ENCODE results near the gene OSBPL9. TPM values are rescaled to one million over a fixed set of nuclear protein-coding genes. Genes with fewer than 3 reads are reported as not detected.
A peak's percentile ranks its signal among the peaks of the same experiment; 100 is the strongest.

The OSBPL9 gene
- total and polyA plus RNA-seq, 10 of the 15 experiments (the other 5 are each of a cell fraction or from before 2014, with no cell fraction given), result 25.9 to 156 (median 108) TPM

DNA sequence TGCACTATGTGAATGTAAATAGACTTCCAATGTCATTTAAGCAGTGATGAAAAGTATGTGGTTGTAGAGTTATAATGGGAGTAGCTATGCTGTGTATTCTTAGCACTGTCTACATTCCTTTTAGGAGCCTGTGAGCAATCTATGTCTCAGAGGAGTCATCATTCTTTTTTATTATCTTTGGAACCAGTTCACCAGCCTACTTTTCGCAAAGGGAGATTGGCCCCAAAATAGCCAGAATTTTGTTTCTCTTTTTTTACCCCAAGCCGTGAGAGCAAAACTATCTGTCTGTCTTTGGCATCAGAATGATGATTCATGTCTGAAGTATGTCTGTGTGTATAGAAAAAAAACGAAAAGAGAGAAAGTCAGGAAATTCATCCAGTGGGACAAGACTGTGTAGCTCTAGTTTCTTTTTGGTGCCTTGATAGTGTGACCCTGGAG lies 44.2 kb downstream of the OSBPL9 start:
- RAD21 ChIA-PET (ENCODE audit: unreplicated experiment), result no interaction called here
- no peak for DNase-seq (ENCODE audit: low read depth, low spot score)
- Histone ChIP-seq H4K20me1 (ENCODE audit: control insufficient read depth, insufficient read depth) (no peaks in the 10 kb centered on the region), H3K9ac (ENCODE audit: control insufficient read depth, insufficient read depth, low read length) (no peak overlapping the region), H2AFZ (ENCODE audit: control insufficient read depth, low read depth, low read length) (no peak overlapping the region), H3K4me1 (ENCODE audit: control insufficient read depth, insufficient read depth, low read length) (no peaks in the 10 kb centered on the region), H3K27ac (ENCODE audit: control insufficient read depth, insufficient read depth) (no peak overlapping the region), H3K79me2 (ENCODE audit: control insufficient read depth, insufficient read depth, low read length) (no peaks in the 10 kb centered on the region), H3K36me3 (ENCODE audit: control insufficient read depth in 2 of 2, insufficient read depth in 2 of 2, low read length in 1 of 2) (no peaks in the 10 kb centered on the region), H3K4me2 (ENCODE audit: control insufficient read depth, insufficient read depth) (no peak overlapping the region), H3K27me3 (replicated peaks in 1 of 2; ENCODE audit: control insufficient read depth in 2 of 2, insufficient read depth in 2 of 2, low read length in 1 of 2) (no peaks in the 10 kb centered on the region), H3K9me3 (replicated peaks; ENCODE audit: control insufficient read depth, insufficient read depth, low read length) (no peaks in the 10 kb centered on the region), H3K4me3 (no peak overlapping the region)
- in situ Hi-C loops (cut with MboI) (no loop called here), intact Hi-C loops (cut with micrococcal nuclease; ENCODE audit: unreplicated experiment) (no loop called here)
- BruUV-seq (replicated peaks), result no TSS peak
- ATAC-seq, result peak; percentile 17; the same call in 2 of the 3 replicates
- CTCF ChIA-PET, result interaction anchor here (0.6 to 1.0 kb wide), 4 partner anchors 38 to 92 kb away, joined by 3 read pairs; no protein-coding TSS in a partner anchor
- FAIRE-seq, result no peak
- 30% methylated on average over 3 of the region's 3 CpGs for WGBS (ENCODE audit: insufficient coverage, insufficient replicate concordance, low lambda C conversion rate, missing lambda C conversion rate)
- POLR2A ChIA-PET, result no interaction called here
- TF ChIP-seq YY1 (IDR thresholded peaks at IDR 0.05; ENCODE audit: low read depth, low read length) (no peak), ZNF217 (IDR thresholded peaks at IDR 0.05) (no peak), HDAC6 (IDR thresholded peaks at IDR 0.05; ENCODE audit: unreplicated experiment) (no peak), TCF7 (IDR thresholded peaks at IDR 0.05; ENCODE audit: borderline replicate concordance) (no peak), TCF3 (IDR thresholded peaks at IDR 0.05; ENCODE audit: borderline replicate concordance, insufficient read depth, low read depth, low read length) (no peak)
- TF ChIP-seq, protein P1, sequence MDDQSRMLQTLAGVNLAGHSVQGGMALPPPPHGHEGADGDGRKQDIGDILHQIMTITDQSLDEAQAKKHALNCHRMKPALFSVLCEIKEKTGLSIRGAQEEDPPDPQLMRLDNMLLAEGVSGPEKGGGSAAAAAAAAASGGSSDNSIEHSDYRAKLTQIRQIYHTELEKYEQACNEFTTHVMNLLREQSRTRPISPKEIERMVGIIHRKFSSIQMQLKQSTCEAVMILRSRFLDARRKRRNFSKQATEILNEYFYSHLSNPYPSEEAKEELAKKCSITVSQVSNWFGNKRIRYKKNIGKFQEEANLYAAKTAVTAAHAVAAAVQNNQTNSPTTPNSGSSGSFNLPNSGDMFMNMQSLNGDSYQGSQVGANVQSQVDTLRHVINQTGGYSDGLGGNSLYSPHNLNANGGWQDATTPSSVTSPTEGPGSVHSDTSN (IDR thresholded peaks at IDR 0.05; ENCODE audit: insufficient replicate concordance, low read depth, low read length), result no peak
- SMC1A ChIA-PET (ENCODE audit: uncharacterized antibody, unreplicated experiment), result interaction anchor here (1.1 to 1.3 kb wide), 3 partner anchors 10 to 109 kb away, joined by 3 to 5 read pairs (median 4); no protein-coding TSS in a partner anchor

DNA sequence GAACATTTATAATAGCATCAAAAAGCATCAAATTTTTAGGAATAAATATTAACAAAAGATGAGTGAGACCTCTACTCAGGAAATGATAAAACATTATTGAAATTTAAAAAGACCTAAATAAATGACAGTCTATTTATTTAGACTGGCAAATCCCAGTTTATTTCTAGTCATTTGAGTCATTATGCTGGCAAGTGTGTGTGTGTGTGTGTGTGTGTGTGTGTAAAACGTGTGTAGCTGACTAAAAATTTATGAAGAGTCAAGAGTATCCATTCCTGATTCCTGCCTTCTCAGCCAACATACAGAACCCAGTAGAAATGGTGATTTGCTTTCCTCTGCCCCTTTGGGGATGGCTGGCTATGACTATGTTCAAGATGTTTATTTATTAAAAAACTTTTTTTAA lies 46.2 kb downstream of the OSBPL9 start:
- Histone ChIP-seq H3K27me3 (replicated peaks in 1 of 2; ENCODE audit: control insufficient read depth in 2 of 2, insufficient read depth in 2 of 2, low read length in 1 of 2) (no peaks in the 10 kb centered on the region), H3K36me3 (ENCODE audit: control insufficient read depth in 2 of 2, insufficient read depth in 2 of 2, low read length in 1 of 2) (no peaks in the 10 kb centered on the region), H4K20me1 (ENCODE audit: control insufficient read depth, insufficient read depth) (no peaks in the 10 kb centered on the region), H2AFZ (ENCODE audit: control insufficient read depth, low read depth, low read length) (no peak overlapping the region), H3K9ac (ENCODE audit: control insufficient read depth, insufficient read depth, low read length) (no peak overlapping the region), H3K4me1 (ENCODE audit: control insufficient read depth, insufficient read depth, low read length) (no peaks in the 10 kb centered on the region), H3K9me3 (replicated peaks; ENCODE audit: control insufficient read depth, insufficient read depth, low read length) (no peaks in the 10 kb centered on the region), H3K4me2 (ENCODE audit: control insufficient read depth, insufficient read depth) (no peak overlapping the region), H3K27ac (ENCODE audit: control insufficient read depth, insufficient read depth) (no peak overlapping the region), H3K79me2 (ENCODE audit: control insufficient read depth, insufficient read depth, low read length) (no peaks in the 10 kb centered on the region), H3K4me3 (no peak overlapping the region)
- BruUV-seq (replicated peaks), result no TSS peak
- ChIA-PET POLR2A (no interaction called here), SMC1A (ENCODE audit: uncharacterized antibody, unreplicated experiment) (interaction anchor here (0.7 kb wide), 1 partner anchor 59 kb away, joined by 3 read pairs; no protein-coding TSS in a partner anchor), CTCF (no interaction called here), RAD21 (ENCODE audit: unreplicated experiment) (no interaction called here)
- no peak for ATAC-seq
- no peak for TF ChIP-seq EGR1 (IDR thresholded peaks at IDR 0.05; ENCODE audit: borderline replicate concordance in 1 of 2, low read depth in 2 of 2, low read length in 2 of 2)
- TF ChIP-seq, protein P2, sequence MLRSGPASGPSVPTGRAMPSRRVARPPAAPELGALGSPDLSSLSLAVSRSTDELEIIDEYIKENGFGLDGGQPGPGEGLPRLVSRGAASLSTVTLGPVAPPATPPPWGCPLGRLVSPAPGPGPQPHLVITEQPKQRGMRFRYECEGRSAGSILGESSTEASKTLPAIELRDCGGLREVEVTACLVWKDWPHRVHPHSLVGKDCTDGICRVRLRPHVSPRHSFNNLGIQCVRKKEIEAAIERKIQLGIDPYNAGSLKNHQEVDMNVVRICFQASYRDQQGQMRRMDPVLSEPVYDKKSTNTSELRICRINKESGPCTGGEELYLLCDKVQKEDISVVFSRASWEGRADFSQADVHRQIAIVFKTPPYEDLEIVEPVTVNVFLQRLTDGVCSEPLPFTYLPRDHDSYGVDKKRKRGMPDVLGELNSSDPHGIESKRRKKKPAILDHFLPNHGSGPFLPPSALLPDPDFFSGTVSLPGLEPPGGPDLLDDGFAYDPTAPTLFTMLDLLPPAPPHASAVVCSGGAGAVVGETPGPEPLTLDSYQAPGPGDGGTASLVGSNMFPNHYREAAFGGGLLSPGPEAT (IDR thresholded peaks at IDR 0.05; ENCODE audit: low read depth), result no peak
- no peak for TF ChIP-seq ZNF207 (IDR thresholded peaks at IDR 0.05; ENCODE audit: borderline replicate concordance)
- DNase-seq (ENCODE audit: low read depth, low spot score), result no peak
- intact Hi-C loops (cut with micrococcal nuclease; ENCODE audit: unreplicated experiment), result no loop called here
- in situ Hi-C loops (cut with MboI), result no loop called here
- no peak for FAIRE-seq
- 8% methylated on average over 1 of the region's 1 CpG for WGBS (ENCODE audit: insufficient coverage, insufficient replicate concordance, low lambda C conversion rate, missing lambda C conversion rate)
